GM23338 (cell line): ENCODE data around the gene A3GALT2. TPM values are rescaled to one million over a fixed set of nuclear protein-coding genes. Genes with fewer than 3 reads are reported as not detected.
"Not testable (repeated sequence)": the region's sequence is repeated elsewhere in the genome, so short reads cannot be mapped to it uniquely, and the experiment has no call there.

Experiments
- ATAC-seq: fragments of 200-7000 bp; cut with Tn5 transposase; 3 replicates; pipeline ENCODE4 v1.9.1; 2020
- DNase-seq: peaks from one replicate; pipeline ENCODE4 v3.0.0-alpha.2; 2015; ENCODE audit warnings: low spot score
- H2AFZ ChIP-seq: fragments of 200-600 bp; sonication (generic); 2 replicates; pipeline ENCODE4 v1.8.0; 2016; ENCODE audit warnings: antibody characterized with exemption, mild to moderate bottlenecking, moderate library complexity
- H3F3A ChIP-seq: fragments of 200-600 bp; sonication (generic); replicated peaks from 2 replicates; pipeline ENCODE4 v1.8.0; 2017; ENCODE audit warnings: antibody characterized with exemption, mixed run types, low read depth
- H3K27ac ChIP-seq: fragments of 200-600 bp; sonication (generic); 2 replicates; pipeline ENCODE4 v1.6.1; 2016; ENCODE audit warnings: low read depth
- H3K27me3 ChIP-seq: fragments of 200-600 bp; sonication (generic); 2 replicates; pipeline ENCODE4 v1.8.0; 2016; ENCODE audit warnings: mild to moderate bottlenecking, mixed run types, moderate library complexity; ENCODE audit not compliant: insufficient read depth
- H3K36me3 ChIP-seq: fragments of 200-600 bp; sonication (generic); 2 replicates; pipeline ENCODE4 v1.8.0; 2016; ENCODE audit warnings: mild to moderate bottlenecking; ENCODE audit not compliant: insufficient read depth
- H3K4me1 ChIP-seq: fragments of 200-600 bp; sonication (generic); 2 replicates; pipeline ENCODE4 v1.8.0; 2016; ENCODE audit warnings: mild to moderate bottlenecking, moderate library complexity; ENCODE audit not compliant: insufficient read depth
- H3K4me2 ChIP-seq: fragments of 200-600 bp; sonication (generic); 2 replicates; pipeline ENCODE4 v1.7.1; 2017; ENCODE audit warnings: mixed run types
- H3K4me3 ChIP-seq: fragments of 200-600 bp; sonication (generic); 2 replicates; pipeline ENCODE4 v1.6.1; 2016; ENCODE audit warnings: mixed run types
- H3K79me2 ChIP-seq: fragments of 200-600 bp; sonication (generic); replicated peaks from 2 replicates; pipeline ENCODE4 v1.8.0; 2017; ENCODE audit warnings: mild to moderate bottlenecking; ENCODE audit not compliant: insufficient read depth
- H3K9me2 ChIP-seq: fragments of 200-600 bp; sonication (generic); 2 replicates; pipeline ENCODE4 v1.8.0; 2017; ENCODE audit not compliant: insufficient read depth
- H4K20me1 ChIP-seq: fragments of 200-600 bp; sonication (generic); replicated peaks from 2 replicates; pipeline ENCODE4 v1.8.0; 2017; ENCODE audit warnings: mild to moderate bottlenecking; ENCODE audit not compliant: insufficient read depth
- H3K27ac Mint-ChIP-seq: 2 replicates; pipeline ENCODE4 v1.8.0; 2020; ENCODE audit warnings: inconsistent platforms, mild to moderate bottlenecking, moderate library complexity, mixed read lengths
- H3K27me3 Mint-ChIP-seq: 3 replicates; pipeline ENCODE4 v1.8.0; 2022; ENCODE audit warnings: low read depth, mild to moderate bottlenecking, moderate library complexity, mixed read lengths, inconsistent platforms; ENCODE audit not compliant: insufficient read depth, poor library complexity
- H3K36me3 Mint-ChIP-seq: 3 replicates; pipeline ENCODE4 v1.8.0; 2021; ENCODE audit warnings: low read depth, mild to moderate bottlenecking, inconsistent platforms, moderate library complexity, mixed read lengths
- H3K4me1 Mint-ChIP-seq: 3 replicates; pipeline ENCODE4 v1.8.0; 2020; ENCODE audit warnings: mild to moderate bottlenecking, inconsistent platforms, mixed read lengths
- H3K4me3 Mint-ChIP-seq: 3 replicates; pipeline ENCODE4 v1.8.0; 2021; ENCODE audit warnings: moderate library complexity, mild to moderate bottlenecking, inconsistent platforms, mixed read lengths
- H3K9me3 Mint-ChIP-seq: 3 replicates; pipeline ENCODE4 v1.8.0; 2020; ENCODE audit warnings: moderate library complexity, mild to moderate bottlenecking, inconsistent platforms, mixed read lengths
- CREB1 ChIP-seq: fragments of 250-450 bp; sonication (Bioruptor Pico); IDR thresholded peaks from 2 replicates; pipeline ENCODE4 v1.5.0; 2020; ENCODE audit warnings: low read depth, mild to moderate bottlenecking, moderate library complexity
- ETS1 ChIP-seq: IDR thresholded peaks from 2 replicates; pipeline ENCODE4 v1.6.1; 2016; ENCODE audit warnings: antibody characterized with exemption
- EZH2phosphoT487 ChIP-seq: fragments of 200-600 bp; sonication (generic); IDR thresholded peaks from one replicate; pipeline ENCODE4 v1.8.1; 2018; ENCODE audit warnings: antibody characterized with exemption; ENCODE audit not compliant: unreplicated experiment
- JUNB ChIP-seq: IDR thresholded peaks from one replicate; pipeline ENCODE4 v1.6.1; 2016; ENCODE audit warnings: antibody characterized with exemption; ENCODE audit not compliant: unreplicated experiment
- NANOG ChIP-seq: IDR thresholded peaks from 2 replicates; pipeline ENCODE4 v1.6.1; 2016; ENCODE audit warnings: antibody characterized with exemption, borderline replicate concordance
- POLR2AphosphoS5 ChIP-seq: IDR thresholded peaks from 2 replicates; pipeline ENCODE4 v1.6.1; 2016; ENCODE audit warnings: antibody characterized with exemption, low read depth
- STAT1 ChIP-seq: IDR thresholded peaks from one replicate; pipeline ENCODE4 v1.6.1; 2016; ENCODE audit warnings: antibody characterized with exemption; ENCODE audit not compliant: unreplicated experiment
- ZNF114 ChIP-seq: fragments of 250-450 bp; sonication (Bioruptor Pico); IDR thresholded peaks from 2 replicates; pipeline ENCODE4 v1.5.0; 2020; ENCODE audit warnings: mild to moderate bottlenecking, moderate library complexity
- ZNF331 ChIP-seq: fragments of 250-450 bp; sonication (Bioruptor Pico); IDR thresholded peaks from 2 replicates; pipeline ENCODE4 v1.5.0; 2020; ENCODE audit warnings: low read depth, mild to moderate bottlenecking, moderate library complexity
- polyA plus RNA-seq: library from polyadenylated mRNA; unstranded; fragments of >200 nt; fragmentation: Nextera tagmentation; extraction: Ambion mirVana; gene quantifications from 2 replicates; pipeline ENCODE4 v1.2.1, GENCODE V29; 2016
- total RNA-seq: library from RNA; depleted of rRNA; stranded (reverse); fragments of >200 nt; shearing (Covaris generic); gene quantifications from 2 replicates; pipeline ENCODE4 v1.2.3, GENCODE V29; 2014
- TF ChIP-seq, protein P1 (sequence below): IDR thresholded peaks from one replicate; pipeline ENCODE4 v1.6.1; 2018; ENCODE audit warnings: antibody characterized with exemption; ENCODE audit not compliant: unreplicated experiment

A3GALT2 gene
- total and polyA plus RNA-seq, 2 experiments from 2014 or later, result not detected

GRCh38 chr1:33310702-33311101 lies 10.2 kb downstream of the A3GALT2 start (continued):
- TF ChIP-seq, protein P1, sequence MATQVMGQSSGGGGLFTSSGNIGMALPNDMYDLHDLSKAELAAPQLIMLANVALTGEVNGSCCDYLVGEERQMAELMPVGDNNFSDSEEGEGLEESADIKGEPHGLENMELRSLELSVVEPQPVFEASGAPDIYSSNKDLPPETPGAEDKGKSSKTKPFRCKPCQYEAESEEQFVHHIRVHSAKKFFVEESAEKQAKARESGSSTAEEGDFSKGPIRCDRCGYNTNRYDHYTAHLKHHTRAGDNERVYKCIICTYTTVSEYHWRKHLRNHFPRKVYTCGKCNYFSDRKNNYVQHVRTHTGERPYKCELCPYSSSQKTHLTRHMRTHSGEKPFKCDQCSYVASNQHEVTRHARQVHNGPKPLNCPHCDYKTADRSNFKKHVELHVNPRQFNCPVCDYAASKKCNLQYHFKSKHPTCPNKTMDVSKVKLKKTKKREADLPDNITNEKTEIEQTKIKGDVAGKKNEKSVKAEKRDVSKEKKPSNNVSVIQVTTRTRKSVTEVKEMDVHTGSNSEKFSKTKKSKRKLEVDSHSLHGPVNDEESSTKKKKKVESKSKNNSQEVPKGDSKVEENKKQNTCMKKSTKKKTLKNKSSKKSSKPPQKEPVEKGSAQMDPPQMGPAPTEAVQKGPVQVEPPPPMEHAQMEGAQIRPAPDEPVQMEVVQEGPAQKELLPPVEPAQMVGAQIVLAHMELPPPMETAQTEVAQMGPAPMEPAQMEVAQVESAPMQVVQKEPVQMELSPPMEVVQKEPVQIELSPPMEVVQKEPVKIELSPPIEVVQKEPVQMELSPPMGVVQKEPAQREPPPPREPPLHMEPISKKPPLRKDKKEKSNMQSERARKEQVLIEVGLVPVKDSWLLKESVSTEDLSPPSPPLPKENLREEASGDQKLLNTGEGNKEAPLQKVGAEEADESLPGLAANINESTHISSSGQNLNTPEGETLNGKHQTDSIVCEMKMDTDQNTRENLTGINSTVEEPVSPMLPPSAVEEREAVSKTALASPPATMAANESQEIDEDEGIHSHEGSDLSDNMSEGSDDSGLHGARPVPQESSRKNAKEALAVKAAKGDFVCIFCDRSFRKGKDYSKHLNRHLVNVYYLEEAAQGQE, result no peak

DNA sequence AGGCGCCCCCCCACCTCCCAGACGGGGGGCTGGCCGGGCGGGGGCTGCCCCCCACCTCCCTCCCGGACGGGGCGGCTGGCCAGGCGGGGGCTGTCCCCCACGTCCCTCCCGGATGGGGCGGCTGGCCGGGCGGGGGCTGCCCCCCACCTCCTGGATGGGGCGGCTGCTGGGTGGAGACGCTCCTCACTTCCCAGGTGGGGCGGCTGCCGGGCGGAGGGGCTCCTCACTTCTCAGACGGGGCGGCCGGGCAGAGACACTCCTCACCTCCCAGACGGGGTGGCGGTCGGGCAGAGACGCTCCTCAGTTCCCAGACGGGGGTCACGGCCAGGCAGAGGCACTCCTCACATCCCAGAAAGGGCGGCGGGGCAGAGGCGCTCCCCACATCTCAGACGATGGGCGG lies 11.5 kb downstream of the A3GALT2 start:
- not testable (repeated sequence) for ATAC-seq, H3K36me3 Mint-ChIP-seq, H2AFZ ChIP-seq, H3F3A ChIP-seq, DNase-seq, H3K4me1 Mint-ChIP-seq, H3K4me1 ChIP-seq, H3K4me3 Mint-ChIP-seq, H3K27ac ChIP-seq, H3K79me2 ChIP-seq, H4K20me1 ChIP-seq, H3K9me2 ChIP-seq, H3K4me3 ChIP-seq, H3K27ac Mint-ChIP-seq, H3K9me3 Mint-ChIP-seq, H3K4me2 ChIP-seq, H3K36me3 ChIP-seq
- peaks cover 32% of the 10 kb centered on the region for H3K27me3 ChIP-seq
- peaks cover 36% of the 10 kb centered on the region for H3K27me3 Mint-ChIP-seq

- DNase-seq (no peak), ATAC-seq (no peak)
- Histone ChIP-seq H4K20me1 (no peaks in the 10 kb centered on the region; the same call in 1 of the 2 replicates), H3K9me2 (no peaks in the 10 kb centered on the region), H3K36me3 (no peaks in the 10 kb centered on the region), H3K4me3 (no peak overlapping the region), H2AFZ (no peak overlapping the region), H3K27ac (no peak overlapping the region), H3K4me1 (peaks cover 5% of the 10 kb centered on the region; the same call in 1 of the 2 replicates), H3K79me2 (no peaks in the 10 kb centered on the region), H3K27me3 (peaks cover 32% of the 10 kb centered on the region), H3K4me2 (no peak overlapping the region), H3F3A (no peaks in the 10 kb centered on the region)
- H3K4me3 Mint-ChIP-seq, result no peak overlapping the region
- no peak overlapping the region for H3K27ac Mint-ChIP-seq
- H3K4me1 Mint-ChIP-seq, result peaks cover 3% of the 10 kb centered on the region; the same call in 2 of the 3 replicates
- no peaks in the 10 kb centered on the region for H3K36me3 Mint-ChIP-seq
- H3K27me3 Mint-ChIP-seq, result peaks cover 34% of the 10 kb centered on the region
- H3K9me3 Mint-ChIP-seq, result peaks cover 8% of the 10 kb centered on the region; the same call in 2 of the 3 replicates
- TF ChIP-seq, protein P1, result no peak
- TF ChIP-seq ZNF331 (CRISPR knock-in tag) (no peak), STAT1 (no peak), JUNB (no peak), POLR2AphosphoS5 (no peak), ETS1 (no peak), EZH2phosphoT487 (no peak), CREB1 (CRISPR knock-in tag) (no peak), ZNF114 (CRISPR knock-in tag) (no peak), NANOG (no peak)
These were observed 13.4 kb downstream of the A3GALT2 start for GRCh38 chr1:33307494-33307864.
